ENCODE results near the gene CIDEB. TPM values are rescaled to one million over a fixed set of nuclear protein-coding genes. Genes with fewer than 3 reads are reported as not detected.

The CIDEB gene
- total RNA-seq, 4 donors from 2014 or later: 9.4 to 34.5 (median 14.2) TPM

DNA sequence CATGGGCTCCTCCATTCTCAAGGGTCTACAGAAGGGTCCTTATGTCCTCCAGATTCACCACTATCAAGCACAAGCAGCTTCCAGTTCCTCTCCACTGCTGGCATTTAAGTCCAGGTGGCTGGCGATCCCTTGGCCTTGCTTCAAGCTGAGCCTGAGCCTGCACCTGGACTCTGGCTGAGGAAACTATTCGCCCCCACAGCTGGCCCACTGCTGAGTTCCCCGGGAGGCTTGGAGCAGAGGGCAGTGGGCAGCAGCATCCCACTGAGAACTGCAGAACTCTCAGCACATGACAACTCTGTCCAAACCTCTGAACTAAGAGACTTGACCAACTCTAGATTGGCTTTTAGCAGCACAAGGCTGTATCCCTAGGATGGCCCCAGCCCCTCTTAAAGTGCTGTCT, 25.0 kb downstream of the CIDEB start:
- H3K4me1 ChIP-seq: peaks cover 0 to 30% (median 8%) of the 10 kb centered on the region in 4 donors
- H3K4me3 ChIP-seq: no peak overlapping the region
- no peaks in the 10 kb centered on the region for H3K36me3 ChIP-seq
- no peaks in the 10 kb centered on the region for H3K9me3 ChIP-seq
- no peak overlapping the region for H3K27ac ChIP-seq
- no peaks in the 10 kb centered on the region for H3K27me3 ChIP-seq
- WGBS, 2 donors: 68 to 76% methylated on average over 3 of the region's 3 CpGs
- DNase-seq (ENCODE audit: low spot score in 2 of 2): no peak
- TF ChIP-seq EP300 (IDR thresholded peaks at IDR 0.05): no peak
- no peak for TF ChIP-seq POLR2A (IDR thresholded peaks at IDR 0.05)
- TF ChIP-seq, protein P1, sequence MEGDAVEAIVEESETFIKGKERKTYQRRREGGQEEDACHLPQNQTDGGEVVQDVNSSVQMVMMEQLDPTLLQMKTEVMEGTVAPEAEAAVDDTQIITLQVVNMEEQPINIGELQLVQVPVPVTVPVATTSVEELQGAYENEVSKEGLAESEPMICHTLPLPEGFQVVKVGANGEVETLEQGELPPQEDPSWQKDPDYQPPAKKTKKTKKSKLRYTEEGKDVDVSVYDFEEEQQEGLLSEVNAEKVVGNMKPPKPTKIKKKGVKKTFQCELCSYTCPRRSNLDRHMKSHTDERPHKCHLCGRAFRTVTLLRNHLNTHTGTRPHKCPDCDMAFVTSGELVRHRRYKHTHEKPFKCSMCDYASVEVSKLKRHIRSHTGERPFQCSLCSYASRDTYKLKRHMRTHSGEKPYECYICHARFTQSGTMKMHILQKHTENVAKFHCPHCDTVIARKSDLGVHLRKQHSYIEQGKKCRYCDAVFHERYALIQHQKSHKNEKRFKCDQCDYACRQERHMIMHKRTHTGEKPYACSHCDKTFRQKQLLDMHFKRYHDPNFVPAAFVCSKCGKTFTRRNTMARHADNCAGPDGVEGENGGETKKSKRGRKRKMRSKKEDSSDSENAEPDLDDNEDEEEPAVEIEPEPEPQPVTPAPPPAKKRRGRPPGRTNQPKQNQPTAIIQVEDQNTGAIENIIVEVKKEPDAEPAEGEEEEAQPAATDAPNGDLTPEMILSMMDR (IDR thresholded peaks at IDR 0.05): no peak

DNA sequence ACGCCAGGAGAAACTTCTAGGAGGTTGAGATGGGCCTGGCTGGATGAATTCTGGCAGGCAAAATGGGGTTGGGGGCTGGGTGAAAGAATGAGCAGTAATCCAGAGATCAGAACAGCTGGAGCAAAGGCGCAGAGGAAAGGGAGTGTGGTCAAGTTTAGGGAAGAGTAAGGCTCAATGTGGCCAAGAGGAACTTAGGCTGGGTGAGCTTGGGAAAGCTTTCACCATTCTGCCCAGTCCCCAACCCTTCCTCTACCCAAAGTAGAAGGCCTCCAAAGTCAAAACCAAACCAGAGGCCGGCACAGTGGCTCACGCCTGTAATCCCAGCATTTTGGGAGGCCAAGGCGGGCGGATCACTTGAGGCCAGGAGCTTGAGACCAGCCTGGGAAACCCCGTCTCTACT, 26.1 kb downstream of the CIDEB start:
- Histone ChIP-seq H3K4me1 (peaks cover 0 to 34% (median 11%) of the 10 kb centered on the region in 4 donors), H3K27me3 (no peaks in the 10 kb centered on the region), H3K27ac (no peak overlapping the region), H3K36me3 (no peaks in the 10 kb centered on the region), H3K9me3 (no peaks in the 10 kb centered on the region), H3K4me3 (no peak overlapping the region)
- DNase-seq (ENCODE audit: low spot score in 2 of 2): no peak
- 80 to 93% methylated on average over 7 of the region's 7 CpGs for WGBS, 2 donors
- TF ChIP-seq EP300 (IDR thresholded peaks at IDR 0.05): no peak
- TF ChIP-seq, protein P1 (IDR thresholded peaks at IDR 0.05): no peak
- no peak for TF ChIP-seq POLR2A (IDR thresholded peaks at IDR 0.05)

DNA sequence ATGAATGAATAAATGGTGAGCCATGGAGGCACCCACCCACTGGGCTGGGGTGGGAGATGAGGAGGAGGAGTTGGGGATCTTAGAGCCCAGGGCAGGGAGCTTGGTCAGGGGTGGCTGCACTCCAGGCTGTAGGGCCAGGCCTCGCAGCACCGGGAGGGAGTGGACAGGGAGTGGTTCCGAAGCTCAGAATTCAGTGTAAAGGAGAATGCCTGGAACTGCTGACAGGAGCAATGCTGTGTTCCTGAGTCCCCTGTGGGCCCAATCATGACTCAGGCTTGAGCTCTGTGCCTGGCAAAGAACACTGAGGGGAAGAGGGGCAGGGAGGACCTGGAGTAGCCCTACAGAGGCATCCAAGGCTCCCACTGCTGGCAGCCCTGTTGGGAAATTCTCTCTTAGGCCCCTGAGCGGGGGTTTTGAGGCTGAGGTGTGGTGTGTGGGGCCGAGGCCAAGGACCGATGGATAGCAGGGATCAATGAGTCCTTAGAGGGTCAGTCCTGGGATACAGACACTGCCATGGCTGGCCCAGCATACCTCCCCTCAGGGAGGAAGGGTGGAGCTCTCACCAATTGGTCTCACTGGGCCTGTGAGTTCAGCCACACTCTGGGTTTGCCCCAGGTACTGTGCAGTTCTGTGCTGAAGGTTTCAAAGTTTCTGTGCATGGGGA, 26.8 kb downstream of the CIDEB start:
- Histone ChIP-seq H3K4me1 (peaks cover 0 to 34% (median 11%) of the 10 kb centered on the region in 4 donors), H3K27me3 (no peaks in the 10 kb centered on the region), H3K36me3 (no peaks in the 10 kb centered on the region), H3K4me3 (no peak overlapping the region), H3K9me3 (no peaks in the 10 kb centered on the region), H3K27ac (peak overlapping the region in 2 of 4 donors; percentile 50 to 63)
- no peak for DNase-seq (ENCODE audit: low spot score in 2 of 2)
- TF ChIP-seq EP300 (IDR thresholded peaks at IDR 0.05) (no peak), POLR2A (IDR thresholded peaks at IDR 0.05) (no peak)
- TF ChIP-seq, protein P1 (IDR thresholded peaks at IDR 0.05): no peak
- WGBS, 2 donors: 77 to 79% methylated on average over 6 of the region's 6 CpGs

DNA sequence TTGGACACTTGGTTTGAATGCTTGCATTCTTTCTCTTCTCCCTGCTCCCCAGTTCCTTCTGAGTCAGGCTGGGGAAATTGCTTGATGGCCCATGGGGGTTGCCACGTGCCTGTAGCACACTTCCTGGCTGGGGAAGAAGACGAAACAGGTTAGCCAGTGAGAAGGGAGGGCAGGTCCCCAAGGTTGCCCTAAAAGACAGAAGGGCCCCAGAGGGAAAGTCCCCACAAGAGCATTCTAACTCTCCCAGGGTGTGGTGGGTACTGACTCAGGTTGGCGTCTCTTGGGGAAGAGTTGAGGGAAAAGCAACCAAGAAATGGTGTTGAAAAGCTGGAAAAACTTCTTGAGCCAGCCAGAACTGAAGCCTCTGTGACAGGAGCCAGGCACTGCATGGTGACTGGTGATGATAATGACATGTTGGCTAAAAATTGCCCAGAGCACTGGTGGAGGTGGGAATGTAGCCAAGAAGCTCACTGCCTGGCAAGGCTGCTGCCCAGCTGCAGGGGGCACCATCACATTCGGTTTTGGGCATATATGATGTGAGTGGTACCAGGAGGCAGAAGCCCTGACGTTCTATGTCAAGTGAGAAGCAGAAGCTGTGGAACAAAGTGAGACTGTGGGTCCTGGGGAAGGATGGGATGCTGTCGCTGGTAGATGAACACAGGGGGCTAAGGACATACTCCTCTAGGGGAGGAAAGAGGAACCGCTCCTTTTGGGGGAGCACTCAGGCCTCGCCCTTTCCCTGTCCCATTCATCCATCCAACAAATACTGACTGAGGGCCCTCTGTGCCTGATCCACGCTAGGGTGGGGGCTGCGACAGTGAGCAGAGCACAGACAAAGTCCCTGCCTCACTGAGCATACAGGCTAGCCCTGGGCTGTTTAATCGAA, 28.2 kb downstream of the CIDEB start:
- no peaks in the 10 kb centered on the region for H3K36me3 ChIP-seq
- TF ChIP-seq POLR2A (IDR thresholded peaks at IDR 0.05): no peak
- TF ChIP-seq, protein P1 (IDR thresholded peaks at IDR 0.05): peak in 1 of 5 experiments; percentile 18
- TF ChIP-seq EP300 (IDR thresholded peaks at IDR 0.05): no peak
- no peak for DNase-seq (ENCODE audit: low spot score in 2 of 2)
- peak overlapping the region in 2 of 4 donors; percentile 12 to 63 for H3K27ac ChIP-seq
- 67 to 72% methylated on average over 10 to 11 of the region's 11 CpGs for WGBS, 2 donors
- no peaks in the 10 kb centered on the region for H3K27me3 ChIP-seq
- no peaks in the 10 kb centered on the region for H3K9me3 ChIP-seq
- H3K4me3 ChIP-seq: no peak overlapping the region
- H3K4me1 ChIP-seq: peaks cover 0 to 39% (median 11%) of the 10 kb centered on the region in 4 donors

DNA sequence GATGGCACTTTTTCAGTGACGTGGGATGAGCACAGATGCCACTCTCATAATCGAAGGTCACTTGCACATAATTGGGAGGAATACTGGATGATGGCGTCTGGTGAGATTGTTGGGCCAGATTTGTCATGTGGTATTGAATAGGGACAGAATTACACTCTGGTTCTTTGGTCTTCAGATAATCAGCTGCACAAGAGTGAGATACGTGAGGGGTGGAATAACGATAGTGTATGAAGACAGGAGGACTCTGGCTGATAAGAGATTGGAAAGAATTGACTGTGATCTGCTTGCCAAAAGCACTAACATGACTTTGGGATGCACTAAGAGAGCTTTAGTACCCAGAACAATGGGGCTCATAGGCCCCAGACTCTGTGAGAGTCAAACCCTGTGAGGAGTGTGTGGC, 29.4 kb downstream of the CIDEB start:
- H3K27me3 ChIP-seq: no peaks in the 10 kb centered on the region
- H3K27ac ChIP-seq: no peak overlapping the region
- no peak for DNase-seq (ENCODE audit: low spot score in 2 of 2)
- H3K36me3 ChIP-seq: no peaks in the 10 kb centered on the region
- TF ChIP-seq, protein P1 (IDR thresholded peaks at IDR 0.05): no peak
- TF ChIP-seq POLR2A (IDR thresholded peaks at IDR 0.05) (no peak), EP300 (IDR thresholded peaks at IDR 0.05) (no peak)
- 93 to 94% methylated on average over 5 of the region's 5 CpGs for WGBS, 2 donors
- peaks cover 0 to 34% (median 14%) of the 10 kb centered on the region in 4 donors for H3K4me1 ChIP-seq
- H3K9me3 ChIP-seq: no peaks in the 10 kb centered on the region
- H3K4me3 ChIP-seq: no peak overlapping the region

Measured in tibial nerve (tissue), 4 donors.